Mucosa of rectum (tissue), 2 donors: ENCODE measurements around the gene AADACL3.

ENCODE experiments used
- H3K27ac ChIP-seq, 2 donors: one replicate each; pipeline ENCODE4 v1.7.0; 2013; ENCODE audit warnings: inconsistent platforms in 2 of 2, low read depth in 2 of 2, low read length in 2 of 2
- H3K27me3 ChIP-seq, 2 donors: one replicate each; pipeline ENCODE4 v1.7.0; 2013; ENCODE audit warnings: low read length in 2 of 2; ENCODE audit not compliant: control insufficient read depth in 2 of 2, insufficient read depth in 2 of 2
- H3K36me3 ChIP-seq, 2 donors: one replicate each; pipeline ENCODE4 v1.7.0; 2013; ENCODE audit warnings: low read length in 2 of 2; ENCODE audit not compliant: control insufficient read depth in 2 of 2, insufficient read depth in 2 of 2
- H3K4me1 ChIP-seq, 2 donors: one replicate each; pipeline ENCODE4 v1.7.0; 2013; ENCODE audit warnings: low read length in 2 of 2, mild to moderate bottlenecking in 1 of 2; ENCODE audit not compliant: control insufficient read depth in 2 of 2, insufficient read depth in 2 of 2
- H3K4me3 ChIP-seq, 2 donors: one replicate each; pipeline ENCODE4 v1.7.0; 2013; ENCODE audit warnings: low read length in 2 of 2
- H3K9ac ChIP-seq, 2 donors: one replicate each; pipeline ENCODE4 v1.7.0; 2013; ENCODE audit warnings: low read length in 2 of 2, low read depth in 1 of 2, mild to moderate bottlenecking in 1 of 2
- H3K9me3 ChIP-seq, 2 donors: one replicate each; pipeline ENCODE4 v1.7.0; 2013; ENCODE audit warnings: low read length in 2 of 2; ENCODE audit not compliant: control insufficient read depth in 2 of 2
- donor health status: healthy.
- donor health status: Normal muscosa, but diverticular disease.

Gene AADACL3

GRCh38 chr1:12762766-12763165 is 46.9 kb downstream of the AADACL3 start:
- Histone ChIP-seq H3K27ac (no peak overlapping the region), H3K4me1 (no peaks in the 10 kb centered on the region)

GRCh38 chr1:12763479-12763878 is 47.6 kb downstream of the AADACL3 start:
- no peak overlapping the region for H3K27ac ChIP-seq
- no peaks in the 10 kb centered on the region for H3K27me3 ChIP-seq
- H3K9ac ChIP-seq: no peak overlapping the region
- no peaks in the 10 kb centered on the region for H3K4me1 ChIP-seq
- H3K4me3 ChIP-seq: no peak overlapping the region
- H3K9me3 ChIP-seq: no peaks in the 10 kb centered on the region
- H3K36me3 ChIP-seq: no peaks in the 10 kb centered on the region

More at GRCh38 chr1:12762766-12763165, 46.9 kb downstream of the AADACL3 start:
- Histone ChIP-seq H3K27me3 (peaks cover 0 to 3% of the 10 kb centered on the region in 2 donors), H3K36me3 (no peaks in the 10 kb centered on the region), H3K4me3 (no peak overlapping the region), H3K9me3 (no peaks in the 10 kb centered on the region), H3K9ac (no peak overlapping the region)

GRCh38 chr1:12764016-12764415 is 48.1 kb downstream of the AADACL3 start:
- H3K27ac ChIP-seq: no peak overlapping the region
- H3K27me3 ChIP-seq: no peaks in the 10 kb centered on the region
- no peak overlapping the region for H3K4me3 ChIP-seq
- H3K9ac ChIP-seq: no peak overlapping the region
- no peaks in the 10 kb centered on the region for H3K4me1 ChIP-seq
- H3K9me3 ChIP-seq: no peaks in the 10 kb centered on the region
- no peaks in the 10 kb centered on the region for H3K36me3 ChIP-seq

GRCh38 chr1:12769031-12769430 is 53.1 kb downstream of the AADACL3 start:
- Histone ChIP-seq H3K9me3 (no peaks in the 10 kb centered on the region), H3K27me3 (no peaks in the 10 kb centered on the region), H3K4me1 (no peaks in the 10 kb centered on the region), H3K9ac (no peak overlapping the region), H3K36me3 (no peaks in the 10 kb centered on the region), H3K27ac (no peak overlapping the region), H3K4me3 (no peak overlapping the region)

- no peak overlapping the region for H3K9ac ChIP-seq
These were observed 54.1 kb downstream of the AADACL3 start for GRCh38 chr1:12769976-12770505.

GRCh38 chr1:12770620-12771019 is 54.7 kb downstream of the AADACL3 start:
- Histone ChIP-seq H3K36me3 (no peaks in the 10 kb centered on the region), H3K9ac (no peak overlapping the region), H3K27ac (no peak overlapping the region), H3K27me3 (no peaks in the 10 kb centered on the region), H3K4me1 (no peaks in the 10 kb centered on the region), H3K4me3 (no peak overlapping the region), H3K9me3 (no peaks in the 10 kb centered on the region)

More at GRCh38 chr1:12769976-12770505, 54.1 kb downstream of the AADACL3 start:
- Histone ChIP-seq H3K4me1 (no peaks in the 10 kb centered on the region), H3K36me3 (no peaks in the 10 kb centered on the region), H3K4me3 (no peak overlapping the region), H3K27me3 (no peaks in the 10 kb centered on the region), H3K27ac (no peak overlapping the region), H3K9me3 (no peaks in the 10 kb centered on the region)

GRCh38 chr1:12771186-12771585 is 55.3 kb downstream of the AADACL3 start:
- Histone ChIP-seq H3K4me3 (no peak overlapping the region), H3K36me3 (no peaks in the 10 kb centered on the region), H3K27me3 (no peaks in the 10 kb centered on the region), H3K9ac (no peak overlapping the region), H3K4me1 (no peaks in the 10 kb centered on the region), H3K27ac (no peak overlapping the region), H3K9me3 (no peaks in the 10 kb centered on the region)

GRCh38 chr1:12772520-12772919 is 56.6 kb downstream of the AADACL3 start:
- no peaks in the 10 kb centered on the region for H3K9me3 ChIP-seq
- H3K9ac ChIP-seq: no peak overlapping the region
- H3K4me1 ChIP-seq: no peaks in the 10 kb centered on the region
- H3K4me3 ChIP-seq: no peak overlapping the region
- no peaks in the 10 kb centered on the region for H3K27me3 ChIP-seq
- no peak overlapping the region for H3K27ac ChIP-seq
- no peaks in the 10 kb centered on the region for H3K36me3 ChIP-seq

- Histone ChIP-seq H3K4me1 (no peaks in the 10 kb centered on the region), H3K36me3 (no peaks in the 10 kb centered on the region), H3K27me3 (no peaks in the 10 kb centered on the region), H3K9ac (no peak within 1 kb of the TSS), H3K4me3 (no peak within 1 kb of the TSS), H3K27ac (no peak within 1 kb of the TSS), H3K9me3 (no peaks in the 10 kb centered on the region)
These were observed 57.5 kb downstream of the AADACL3 start, which contains the start of gene PRAMEF12 for GRCh38 chr1:12773438-12773837. PRAMEF12 (plus strand) TSS chr1:12773738; CDS start chr1:12774868, 1,130 bp downstream.

- no peak overlapping the region for H3K9ac ChIP-seq
- H3K4me3 ChIP-seq: no peak overlapping the region
- H3K27me3 ChIP-seq: no peaks in the 10 kb centered on the region
- no peaks in the 10 kb centered on the region for H3K9me3 ChIP-seq
- no peak overlapping the region for H3K27ac ChIP-seq
- no peaks in the 10 kb centered on the region for H3K4me1 ChIP-seq
- no peaks in the 10 kb centered on the region for H3K36me3 ChIP-seq
These were observed 59.0 kb downstream of the AADACL3 start for GRCh38 chr1:12774801-12775345.
